Spleen (tissue), 7 donors: ENCODE results near the gene NFYB.

Experiments used
- POLR2A ChIP-seq, 3 donors: fragments of 450-650 bp; IDR thresholded peaks; one replicate each; pipeline ENCODE4 v1.5.1; 2017; ENCODE audit warnings: antibody characterized with exemption in 3 of 3, mild to moderate bottlenecking in 1 of 3
- TF ChIP-seq, protein P1 (sequence below), 11 experiments: fragments of 200-600 bp in 7 of 11; fragments of 450-650 bp in 4 of 11; sonication (generic) in 4 of 11; IDR thresholded peaks in 8 of 11; conservative IDR thresholded peaks in 3 of 11; 1 replicate in 7 of 11; 2 replicates in 4 of 11; pipeline versions ENCODE4 v1.4.0 to v1.8.0; 2016 to 2021; ENCODE audit warnings: antibody characterized with exemption in 11 of 11, inconsistent platforms in 4 of 11, mild to moderate bottlenecking in 1 of 11
- donor health status: DM: no; HTN: no; CAD: no; lungs with moderate emphysema.
- donor health status: DM: no; HTN: no; CAD: no.
- donor health status: DM: no; HTN: no; CAD: no.

GRCh38 chr12:104094284-104094683, 43.7 kb downstream of the NFYB start:
- no peak for TF ChIP-seq POLR2A (IDR thresholded peaks at IDR 0.05)
- TF ChIP-seq, protein P1, sequence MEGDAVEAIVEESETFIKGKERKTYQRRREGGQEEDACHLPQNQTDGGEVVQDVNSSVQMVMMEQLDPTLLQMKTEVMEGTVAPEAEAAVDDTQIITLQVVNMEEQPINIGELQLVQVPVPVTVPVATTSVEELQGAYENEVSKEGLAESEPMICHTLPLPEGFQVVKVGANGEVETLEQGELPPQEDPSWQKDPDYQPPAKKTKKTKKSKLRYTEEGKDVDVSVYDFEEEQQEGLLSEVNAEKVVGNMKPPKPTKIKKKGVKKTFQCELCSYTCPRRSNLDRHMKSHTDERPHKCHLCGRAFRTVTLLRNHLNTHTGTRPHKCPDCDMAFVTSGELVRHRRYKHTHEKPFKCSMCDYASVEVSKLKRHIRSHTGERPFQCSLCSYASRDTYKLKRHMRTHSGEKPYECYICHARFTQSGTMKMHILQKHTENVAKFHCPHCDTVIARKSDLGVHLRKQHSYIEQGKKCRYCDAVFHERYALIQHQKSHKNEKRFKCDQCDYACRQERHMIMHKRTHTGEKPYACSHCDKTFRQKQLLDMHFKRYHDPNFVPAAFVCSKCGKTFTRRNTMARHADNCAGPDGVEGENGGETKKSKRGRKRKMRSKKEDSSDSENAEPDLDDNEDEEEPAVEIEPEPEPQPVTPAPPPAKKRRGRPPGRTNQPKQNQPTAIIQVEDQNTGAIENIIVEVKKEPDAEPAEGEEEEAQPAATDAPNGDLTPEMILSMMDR (IDR thresholded peaks at IDR 0.05 in 8 of 11, conservative IDR thresholded peaks at IDR 0.05 in 3 of 11), result no peak
